GM12891 (cell line): ENCODE results near the gene ZFYVE19.

Experiments used
- PAX5 ChIP-seq: IDR thresholded peaks from 2 replicates; pipeline ENCODE4 v1.6.1; 2011; ENCODE audit warnings: low read length, moderate library complexity, mild to moderate bottlenecking; ENCODE audit not compliant: insufficient read depth, severe bottlenecking
- POLR2A ChIP-seq: IDR thresholded peaks from 2 replicates; pipeline ENCODE4 v1.6.1; 2011; ENCODE audit warnings: low read depth, low read length, control low read depth

- TF ChIP-seq PAX5 (no peak), POLR2A (no peak)
These were observed 43.8 kb downstream of the ZFYVE19 start for GRCh38 chr15:40850576-40851112.
